BLaER1 (cell line): Measurements from ENCODE around the gene FAAP100.
"Not testable (repeated sequence)": the region's sequence is repeated elsewhere in the genome, so short reads cannot be mapped to it uniquely, and the experiment has no call there.

ENCODE experiments used
- H3K27ac ChIP-seq: shearing (Covaris generic); formaldehyde crosslinking; 2 replicates; pipeline ENCODE4 v1.8.1; 2022
- H3K27me3 ChIP-seq: shearing (Covaris generic); formaldehyde crosslinking; 2 replicates; pipeline ENCODE4 v1.8.1; 2022
- H3K36me3 ChIP-seq: shearing (Covaris generic); formaldehyde crosslinking; 2 replicates; pipeline ENCODE4 v1.8.1; 2022
- H3K4me1 ChIP-seq: shearing (Covaris generic); formaldehyde crosslinking; 2 replicates; pipeline ENCODE4 v1.8.1; 2022
- H3K4me2 ChIP-seq: shearing (Covaris generic); formaldehyde crosslinking; 2 replicates; pipeline ENCODE4 v1.8.1; 2022
- H3K4me3 ChIP-seq: shearing (Covaris generic); formaldehyde crosslinking; 2 replicates; pipeline ENCODE4 v1.8.1; 2022
- H3K9ac ChIP-seq: shearing (Covaris generic); formaldehyde crosslinking; 2 replicates; pipeline ENCODE4 v1.8.1; 2022
- H3K9me3 ChIP-seq: shearing (Covaris generic); formaldehyde crosslinking; 2 replicates; pipeline ENCODE4 v1.8.1; 2022
- H4K20me1 ChIP-seq: shearing (Covaris generic); formaldehyde crosslinking; 2 replicates; pipeline ENCODE4 v1.8.1; 2022
- Cebpa-rat ChIP-seq: shearing (Covaris generic); IDR thresholded peaks from 2 replicates; pipeline ENCODE4 v1.8.1; 2022

The FAAP100 gene

GRCh38 chr17:81534157-81535006, 17.8 kb downstream of the FAAP100 start:
- Histone ChIP-seq H3K27me3 (peaks cover 26% of the 10 kb centered on the region), H3K9me3 (0 out of 2 replicates have a peak, but pooled peaks cover 7% of the 10 kb centered on the region), H3K9ac (peak overlapping the region; percentile 53), H3K4me2 (peak overlapping the region; percentile 80), H3K27ac (peak overlapping the region; percentile 64), H3K36me3 (peaks cover 14% of the 10 kb centered on the region; the same call in 1 of the 2 replicates), H3K4me3 (no peak overlapping the region), H3K4me1 (peaks cover 58% of the 10 kb centered on the region), H4K20me1 (peaks cover 54% of the 10 kb centered on the region)
- no peak for TF ChIP-seq Cebpa-rat

DNA sequence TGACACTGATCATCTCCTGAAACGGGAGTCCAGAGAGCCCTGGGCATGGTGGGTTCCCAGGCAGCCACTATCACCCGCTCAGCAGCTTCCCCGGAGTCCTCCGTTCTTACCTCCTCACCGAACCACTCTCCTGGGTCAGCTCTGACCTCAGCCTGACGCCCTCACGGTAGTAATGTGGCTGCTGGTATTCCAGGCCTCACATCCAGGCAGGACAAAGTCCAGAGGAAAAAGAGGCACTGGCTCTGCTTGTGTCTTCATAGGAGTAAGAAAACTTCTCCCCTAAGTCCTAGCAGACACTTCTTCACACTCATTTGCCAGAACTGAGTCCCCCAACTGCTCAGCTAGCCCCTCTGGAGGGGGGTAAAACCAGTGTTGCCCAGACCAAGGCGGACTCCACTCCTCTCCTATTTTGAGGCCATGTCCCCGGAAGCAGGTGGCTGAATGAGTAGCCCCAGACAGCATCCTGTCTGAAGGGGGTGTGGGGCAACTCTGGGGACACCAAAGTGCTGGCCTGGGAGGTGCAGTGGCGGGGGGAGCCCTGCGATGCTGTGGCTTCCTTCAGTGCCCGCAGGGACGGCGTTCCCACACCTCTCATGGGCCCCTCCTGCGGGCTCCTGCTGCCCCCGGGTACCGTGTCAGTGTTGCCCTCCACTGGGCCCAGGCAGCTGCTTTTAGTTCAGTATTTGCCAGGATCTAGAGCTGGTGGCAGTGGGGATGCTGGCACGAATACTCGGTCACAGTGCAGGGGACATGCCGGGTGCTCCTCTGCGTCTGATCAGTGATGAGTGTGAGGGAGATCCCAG, 18.6 kb downstream of the FAAP100 start:
- Histone ChIP-seq H3K4me1 (peaks cover 49% of the 10 kb centered on the region), H3K4me2 (peak overlapping the region; percentile 80), H4K20me1 (peaks cover 45% of the 10 kb centered on the region), H3K9me3 (0 out of 2 replicates have a peak, but pooled peaks cover 7% of the 10 kb centered on the region), H3K4me3 (no peak overlapping the region), H3K27ac (peak overlapping the region; percentile 64), H3K36me3 (0 out of 2 replicates have a peak, but pooled peaks cover 5% of the 10 kb centered on the region), H3K9ac (peak overlapping the region; percentile 53), H3K27me3 (peaks cover 35% of the 10 kb centered on the region)
- TF ChIP-seq Cebpa-rat, result no peak

GRCh38 chr17:81532490-81533287, 19.5 kb downstream of the FAAP100 start:
- no peak for TF ChIP-seq Cebpa-rat
- peak overlapping the region; percentile 80 for H3K4me2 ChIP-seq
- H3K36me3 ChIP-seq, result no peaks in the 10 kb centered on the region
- no peak overlapping the region for H3K4me3 ChIP-seq
- H4K20me1 ChIP-seq, result peaks cover 37% of the 10 kb centered on the region
- H3K4me1 ChIP-seq, result peaks cover 41% of the 10 kb centered on the region
- 0 out of 2 replicates have a peak, but pooled peaks cover 7% of the 10 kb centered on the region for H3K9me3 ChIP-seq
- peak overlapping the region; percentile 64 for H3K27ac ChIP-seq
- peaks cover 43% of the 10 kb centered on the region for H3K27me3 ChIP-seq
- H3K9ac ChIP-seq, result 0 out of 2 replicates have a peak overlapping the region, but pooled peaks have one; percentile 53

GRCh38 chr17:81531998-81532404, 20.2 kb downstream of the FAAP100 start:
- H3K9ac ChIP-seq, H3K4me2 ChIP-seq, H3K9me3 ChIP-seq, H3K4me3 ChIP-seq, H3K27ac ChIP-seq, H3K36me3 ChIP-seq: not testable (repeated sequence)
- H3K27me3 ChIP-seq, result peaks cover 45% of the 10 kb centered on the region
- peaks cover 33% of the 10 kb centered on the region for H4K20me1 ChIP-seq
- H3K4me1 ChIP-seq, result peaks cover 35% of the 10 kb centered on the region

DNA sequence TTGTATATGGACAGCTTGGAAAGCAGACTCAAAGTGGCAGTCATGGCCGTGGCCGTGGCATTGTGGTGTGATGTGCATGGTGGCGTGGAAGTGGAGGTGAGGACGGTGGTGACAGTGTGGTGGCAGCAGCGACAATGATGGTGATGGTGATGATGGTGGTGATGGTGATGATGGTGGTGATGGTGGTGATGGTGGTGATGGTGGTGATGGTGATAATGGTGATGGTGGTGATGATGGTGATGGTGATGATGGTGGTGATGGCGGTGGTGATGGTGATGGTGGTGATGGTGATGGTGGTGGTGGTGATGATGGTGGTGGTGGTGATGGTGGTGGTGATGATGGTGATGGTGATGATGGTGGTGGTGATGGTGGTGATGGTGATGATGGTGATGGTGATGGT, 21.1 kb downstream of the FAAP100 start:
- H3K4me3 ChIP-seq, H3K9me3 ChIP-seq, H3K27ac ChIP-seq, H3K36me3 ChIP-seq, H3K9ac ChIP-seq: not testable (repeated sequence)
- 0 out of 2 replicates have a peak overlapping the region, but pooled peaks have one; percentile 9 for H3K4me2 ChIP-seq
- peaks cover 32% of the 10 kb centered on the region for H3K4me1 ChIP-seq
- H4K20me1 ChIP-seq, result peaks cover 24% of the 10 kb centered on the region
- peaks cover 44% of the 10 kb centered on the region for H3K27me3 ChIP-seq

- peaks cover 42% of the 10 kb centered on the region for H3K27me3 ChIP-seq
- H4K20me1 ChIP-seq, result peaks cover 18% of the 10 kb centered on the region
- no peak for TF ChIP-seq Cebpa-rat
- no peak overlapping the region for H3K27ac ChIP-seq
- peaks cover 32% of the 10 kb centered on the region for H3K4me1 ChIP-seq
- no peak overlapping the region for H3K4me2 ChIP-seq
- no peak overlapping the region for H3K9ac ChIP-seq
- no peaks in the 10 kb centered on the region for H3K36me3 ChIP-seq
- 0 out of 2 replicates have a peak, but pooled peaks cover 7% of the 10 kb centered on the region for H3K9me3 ChIP-seq
- H3K4me3 ChIP-seq, result no peak overlapping the region
Observed at GRCh38 chr17:81529437-81529803, 22.7 kb downstream of the FAAP100 start.

DNA sequence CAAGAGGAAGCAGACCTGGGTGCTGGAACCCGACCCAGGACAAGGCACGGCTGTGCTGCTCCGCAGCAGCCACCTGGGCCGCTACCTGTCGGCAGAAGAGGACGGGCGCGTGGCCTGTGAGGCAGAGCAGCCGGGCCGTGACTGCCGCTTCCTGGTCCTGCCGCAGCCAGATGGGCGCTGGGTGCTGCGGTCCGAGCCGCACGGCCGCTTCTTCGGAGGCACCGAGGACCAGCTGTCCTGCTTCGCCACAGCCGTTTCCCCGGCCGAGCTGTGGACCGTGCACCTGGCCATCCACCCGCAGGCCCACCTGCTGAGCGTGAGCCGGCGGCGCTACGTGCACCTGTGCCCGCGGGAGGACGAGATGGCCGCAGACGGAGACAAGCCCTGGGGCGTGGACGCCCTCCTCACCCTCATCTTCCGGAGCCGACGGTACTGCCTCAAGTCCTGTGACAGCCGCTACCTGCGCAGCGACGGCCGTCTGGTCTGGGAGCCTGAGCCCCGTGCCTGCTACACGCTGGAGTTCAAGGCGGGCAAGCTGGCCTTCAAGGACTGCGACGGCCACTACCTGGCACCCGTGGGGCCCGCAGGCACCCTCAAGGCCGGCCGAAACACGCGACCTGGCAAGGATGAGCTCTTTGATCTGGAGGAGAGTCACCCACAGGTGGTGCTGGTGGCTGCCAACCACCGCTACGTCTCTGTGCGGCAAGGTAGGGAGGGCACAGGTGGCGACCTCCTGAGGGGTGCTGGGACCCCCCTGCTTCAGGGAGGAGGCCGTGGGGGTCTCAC, 23.3 kb downstream of the FAAP100 start:
- no peaks in the 10 kb centered on the region for H3K36me3 ChIP-seq
- no peak overlapping the region for H3K27ac ChIP-seq
- H3K4me2 ChIP-seq, result no peak overlapping the region
- H3K27me3 ChIP-seq, result peaks cover 42% of the 10 kb centered on the region
- H3K9ac ChIP-seq, result no peak overlapping the region
- 0 out of 2 replicates have a peak, but pooled peaks cover 7% of the 10 kb centered on the region for H3K9me3 ChIP-seq
- H3K4me1 ChIP-seq, result peaks cover 32% of the 10 kb centered on the region
- no peak for TF ChIP-seq Cebpa-rat
- no peak overlapping the region for H3K4me3 ChIP-seq
- H4K20me1 ChIP-seq, result peaks cover 17% of the 10 kb centered on the region

DNA sequence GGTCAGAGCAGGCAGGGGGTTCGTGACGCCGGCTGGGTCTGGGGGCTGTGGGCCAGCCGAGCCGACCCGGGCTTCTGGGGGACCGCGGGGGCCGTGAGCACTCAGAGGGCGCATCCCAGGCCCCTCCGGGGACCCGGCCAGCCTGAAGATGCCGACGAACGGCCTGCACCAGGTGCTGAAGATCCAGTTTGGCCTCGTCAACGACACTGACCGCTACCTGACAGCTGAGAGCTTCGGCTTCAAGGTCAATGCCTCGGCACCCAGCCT, 23.8 kb downstream of the FAAP100 start:
- Histone ChIP-seq H3K9ac (no peak overlapping the region), H3K27me3 (peaks cover 42% of the 10 kb centered on the region), H3K9me3 (0 out of 2 replicates have a peak, but pooled peaks cover 7% of the 10 kb centered on the region), H3K4me2 (no peak overlapping the region), H4K20me1 (peaks cover 17% of the 10 kb centered on the region), H3K4me1 (peaks cover 32% of the 10 kb centered on the region), H3K27ac (no peak overlapping the region), H3K36me3 (no peaks in the 10 kb centered on the region), H3K4me3 (no peak overlapping the region)
- TF ChIP-seq Cebpa-rat, result no peak
